ENCODE data around the gene PRKAG2.

The PRKAG2 gene

GRCh38 chr7:151920488-151920887, 43.6 kb upstream of the PRKAG2 start:
- TF ChIP-seq NFIC (IDR thresholded peaks at IDR 0.05) (no peak), TAF1 (IDR thresholded peaks at IDR 0.05; ENCODE audit: low read depth) (no peak), TEAD4 (IDR thresholded peaks at IDR 0.05) (no peak), YY1 (IDR thresholded peaks at IDR 0.05; ENCODE audit: low read depth) (no peak), EP300 (IDR thresholded peaks at IDR 0.05; ENCODE audit: borderline replicate concordance) (no peak), EGR1 (IDR thresholded peaks at IDR 0.05) (no peak)

- TF ChIP-seq EGR1 (IDR thresholded peaks at IDR 0.05): no peak
- no peak for TF ChIP-seq REST (IDR thresholded peaks at IDR 0.05; ENCODE audit: low read depth)
- no peak for TF ChIP-seq CREB1 (IDR thresholded peaks at IDR 0.05; ENCODE audit: low read depth)
- TF ChIP-seq NFIC (IDR thresholded peaks at IDR 0.05): no peak
- TF ChIP-seq ZBTB7A (IDR thresholded peaks at IDR 0.05; ENCODE audit: low read depth): no peak
- TF ChIP-seq FOXM1 (IDR thresholded peaks at IDR 0.05; ENCODE audit: borderline replicate concordance, low read depth): no peak
- TF ChIP-seq TEAD4 (IDR thresholded peaks at IDR 0.05): no peak
- no peak for TF ChIP-seq MAX (IDR thresholded peaks at IDR 0.05)
- no peak for TF ChIP-seq YY1 (IDR thresholded peaks at IDR 0.05; ENCODE audit: low read depth)
- no peak for TF ChIP-seq USF1 (IDR thresholded peaks at IDR 0.05)
- TF ChIP-seq CEBPB (IDR thresholded peaks at IDR 0.05): no peak
- TF ChIP-seq RAD21 (IDR thresholded peaks at IDR 0.05; ENCODE audit: low read depth): no peak
- no peak for TF ChIP-seq TAF1 (IDR thresholded peaks at IDR 0.05; ENCODE audit: low read depth)
- no peak for TF ChIP-seq TCF12 (IDR thresholded peaks at IDR 0.05; ENCODE audit: low read depth)
- no peak for TF ChIP-seq EP300 (IDR thresholded peaks at IDR 0.05; ENCODE audit: borderline replicate concordance)
Observed at GRCh38 chr7:151919595-151919994, 42.7 kb upstream of the PRKAG2 start.

GRCh38 chr7:151918510-151918843, 41.6 kb upstream of the PRKAG2 start:
- TF ChIP-seq TEAD4 (IDR thresholded peaks at IDR 0.05) (no peak), ZBTB7A (IDR thresholded peaks at IDR 0.05; ENCODE audit: low read depth) (no peak), REST (IDR thresholded peaks at IDR 0.05; ENCODE audit: low read depth) (no peak), RAD21 (IDR thresholded peaks at IDR 0.05; ENCODE audit: low read depth) (no peak), USF1 (IDR thresholded peaks at IDR 0.05) (no peak), CREB1 (IDR thresholded peaks at IDR 0.05; ENCODE audit: low read depth) (no peak), EGR1 (IDR thresholded peaks at IDR 0.05) (no peak), YY1 (IDR thresholded peaks at IDR 0.05; ENCODE audit: low read depth) (no peak)

GRCh38 chr7:151917791-151918509, 41.0 kb upstream of the PRKAG2 start:
- TF ChIP-seq CEBPB (IDR thresholded peaks at IDR 0.05): no peak
- no peak for TF ChIP-seq REST (IDR thresholded peaks at IDR 0.05; ENCODE audit: low read depth)
- no peak for TF ChIP-seq EP300 (IDR thresholded peaks at IDR 0.05; ENCODE audit: borderline replicate concordance)
- TF ChIP-seq RAD21 (IDR thresholded peaks at IDR 0.05; ENCODE audit: low read depth): no peak
- no peak for TF ChIP-seq CREB1 (IDR thresholded peaks at IDR 0.05; ENCODE audit: low read depth)
- no peak for TF ChIP-seq USF1 (IDR thresholded peaks at IDR 0.05)
- TF ChIP-seq YY1 (IDR thresholded peaks at IDR 0.05; ENCODE audit: low read depth): no peak
- no peak for TF ChIP-seq NFIC (IDR thresholded peaks at IDR 0.05)
- TF ChIP-seq TCF12 (IDR thresholded peaks at IDR 0.05; ENCODE audit: low read depth): no peak
- no peak for TF ChIP-seq FOXM1 (IDR thresholded peaks at IDR 0.05; ENCODE audit: borderline replicate concordance, low read depth)
